ENCODE measurements around the gene DCHS2. TPM values are rescaled to one million over a fixed set of nuclear protein-coding genes. Genes with fewer than 3 reads are reported as not detected.

The DCHS2 gene
- total RNA-seq (2012; rRNA removed): not detected in 2 replicates

GRCh38 chr4:154491341-154492271 is at the start of gene DCHS2:
TSS of gene DCHS2 (minus strand) at chr4:154491799. CDS start at chr4:154491355, 444 bp downstream.
- Histone ChIP-seq H3K9ac (ENCODE audit: low read depth, low read length) (no peak within 1 kb of the TSS), H3K4me3 (ENCODE audit: low read length) (peak within 1 kb of the TSS; percentile 56), H3K9me3 (replicated peaks; ENCODE audit: low read length) (no peaks in the 10 kb centered on the region), H3K36me3 (ENCODE audit: insufficient read depth, low read length) (no peaks in the 10 kb centered on the region), H3K4me2 (ENCODE audit: low read length) (peak within 1 kb of the TSS; percentile 70), H3K4me1 (ENCODE audit: control insufficient read depth, insufficient read depth, low read length) (peaks cover 13% of the 10 kb centered on the region), H3K27me3 (ENCODE audit: control insufficient read depth, insufficient read depth, low read length) (peaks cover 65% of the 10 kb centered on the region)

DNA sequence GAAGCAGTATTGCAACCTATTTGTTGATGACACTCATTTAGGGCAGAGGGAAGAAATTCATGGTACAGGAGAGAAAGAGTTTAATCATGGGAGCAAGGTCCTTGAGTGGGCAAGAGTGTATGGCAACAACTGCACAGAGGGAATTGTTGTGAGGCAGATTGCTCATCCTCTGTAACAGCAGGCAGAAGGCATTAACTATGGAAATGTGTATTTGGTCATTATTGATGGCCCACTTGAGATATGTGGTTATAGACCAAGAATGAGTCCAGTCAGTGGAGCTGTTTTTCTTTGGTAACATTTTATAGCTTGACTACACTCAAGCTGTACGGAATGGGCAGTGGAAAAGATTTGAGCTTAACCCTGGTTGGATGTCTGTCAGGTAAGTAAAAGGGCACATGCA is 42.7 kb upstream of the DCHS2 start:
- H3K4me2 ChIP-seq (ENCODE audit: low read length): no peak overlapping the region
- no peak overlapping the region for H3K4me3 ChIP-seq (ENCODE audit: low read length)
- H3K27me3 ChIP-seq (ENCODE audit: control insufficient read depth, insufficient read depth, low read length): no peaks in the 10 kb centered on the region
- H3K4me1 ChIP-seq (ENCODE audit: control insufficient read depth, insufficient read depth, low read length): no peaks in the 10 kb centered on the region
- peaks cover 32% of the 10 kb centered on the region for H3K36me3 ChIP-seq (ENCODE audit: insufficient read depth, low read length)
- no peak overlapping the region for H3K9ac ChIP-seq (ENCODE audit: low read depth, low read length)
- H3K9me3 ChIP-seq (replicated peaks; ENCODE audit: low read length): no peaks in the 10 kb centered on the region

- no peaks in the 10 kb centered on the region for H3K36me3 ChIP-seq (ENCODE audit: insufficient read depth, low read length)
- no peak overlapping the region for H3K4me2 ChIP-seq (ENCODE audit: low read length)
- no peaks in the 10 kb centered on the region for H3K4me1 ChIP-seq (ENCODE audit: control insufficient read depth, insufficient read depth, low read length)
- H3K9me3 ChIP-seq (replicated peaks; ENCODE audit: low read length): no peaks in the 10 kb centered on the region
- H3K9ac ChIP-seq (ENCODE audit: low read depth, low read length): no peak overlapping the region
- no peak overlapping the region for H3K4me3 ChIP-seq (ENCODE audit: low read length)
- H3K27me3 ChIP-seq (ENCODE audit: control insufficient read depth, insufficient read depth, low read length): no peaks in the 10 kb centered on the region
These were observed 38.3 kb upstream of the DCHS2 start for GRCh38 chr4:154529728-154530519.

GRCh38 chr4:154528869-154529268 is 37.3 kb upstream of the DCHS2 start:
- no peaks in the 10 kb centered on the region for H3K4me1 ChIP-seq (ENCODE audit: control insufficient read depth, insufficient read depth, low read length)
- H3K9me3 ChIP-seq (replicated peaks; ENCODE audit: low read length): no peaks in the 10 kb centered on the region
- H3K36me3 ChIP-seq (ENCODE audit: insufficient read depth, low read length): no peaks in the 10 kb centered on the region
- H3K4me3 ChIP-seq (ENCODE audit: low read length): no peak overlapping the region
- no peaks in the 10 kb centered on the region for H3K27me3 ChIP-seq (ENCODE audit: control insufficient read depth, insufficient read depth, low read length)
- no peak overlapping the region for H3K9ac ChIP-seq (ENCODE audit: low read depth, low read length)
- H3K4me2 ChIP-seq (ENCODE audit: low read length): no peak overlapping the region

DNA sequence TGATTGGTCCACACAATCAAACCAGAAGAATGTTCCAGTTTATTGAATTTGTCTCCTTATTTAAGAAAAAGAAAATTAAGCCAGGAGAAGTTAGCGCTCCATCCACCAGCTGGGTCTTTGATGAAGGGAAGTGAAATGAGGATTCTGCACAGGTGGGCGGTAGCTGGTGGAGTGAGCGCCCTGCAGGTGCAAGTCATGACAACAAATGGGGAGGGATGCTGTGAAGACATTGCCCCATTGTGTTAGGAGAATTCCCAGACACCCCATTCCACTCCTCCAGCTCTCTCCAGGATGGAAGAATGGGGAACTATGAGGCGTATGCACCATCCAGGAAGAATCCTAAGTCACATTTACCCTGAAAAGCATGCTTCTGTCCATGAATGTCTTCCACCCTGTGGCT is 35.7 kb upstream of the DCHS2 start:
- Histone ChIP-seq H3K9me3 (replicated peaks; ENCODE audit: low read length) (no peaks in the 10 kb centered on the region), H3K4me3 (ENCODE audit: low read length) (no peak overlapping the region), H3K4me2 (ENCODE audit: low read length) (no peak overlapping the region), H3K9ac (ENCODE audit: low read depth, low read length) (no peak overlapping the region), H3K27me3 (ENCODE audit: control insufficient read depth, insufficient read depth, low read length) (peaks cover 5% of the 10 kb centered on the region), H3K36me3 (ENCODE audit: insufficient read depth, low read length) (no peaks in the 10 kb centered on the region), H3K4me1 (ENCODE audit: control insufficient read depth, insufficient read depth, low read length) (no peaks in the 10 kb centered on the region)

DNA sequence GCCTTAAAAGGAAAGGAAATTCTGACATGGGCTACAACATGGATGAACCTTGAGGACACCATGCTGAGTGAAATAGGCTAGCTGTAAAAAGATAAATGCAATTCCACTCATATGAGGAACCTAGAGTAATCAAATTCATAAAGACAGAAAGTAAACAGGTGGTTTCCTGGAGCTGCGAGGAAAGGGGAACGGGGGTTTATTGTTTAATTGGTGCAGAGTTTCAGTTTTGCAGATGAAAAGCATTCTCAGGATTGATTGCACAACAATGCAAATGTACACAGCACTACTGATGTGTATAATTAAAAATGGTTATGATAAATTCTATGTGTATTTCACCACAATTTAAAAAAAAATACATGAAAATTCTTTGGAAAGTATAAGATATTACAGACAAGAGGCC is 34.6 kb upstream of the DCHS2 start:
- H3K9ac ChIP-seq (ENCODE audit: low read depth, low read length): no peak overlapping the region
- H3K36me3 ChIP-seq (ENCODE audit: insufficient read depth, low read length): no peaks in the 10 kb centered on the region
- peaks cover 13% of the 10 kb centered on the region for H3K27me3 ChIP-seq (ENCODE audit: control insufficient read depth, insufficient read depth, low read length)
- no peaks in the 10 kb centered on the region for H3K4me1 ChIP-seq (ENCODE audit: control insufficient read depth, insufficient read depth, low read length)
- no peak overlapping the region for H3K4me2 ChIP-seq (ENCODE audit: low read length)
- H3K9me3 ChIP-seq (replicated peaks; ENCODE audit: low read length): no peaks in the 10 kb centered on the region
- H3K4me3 ChIP-seq (ENCODE audit: low read length): no peak overlapping the region

DNA sequence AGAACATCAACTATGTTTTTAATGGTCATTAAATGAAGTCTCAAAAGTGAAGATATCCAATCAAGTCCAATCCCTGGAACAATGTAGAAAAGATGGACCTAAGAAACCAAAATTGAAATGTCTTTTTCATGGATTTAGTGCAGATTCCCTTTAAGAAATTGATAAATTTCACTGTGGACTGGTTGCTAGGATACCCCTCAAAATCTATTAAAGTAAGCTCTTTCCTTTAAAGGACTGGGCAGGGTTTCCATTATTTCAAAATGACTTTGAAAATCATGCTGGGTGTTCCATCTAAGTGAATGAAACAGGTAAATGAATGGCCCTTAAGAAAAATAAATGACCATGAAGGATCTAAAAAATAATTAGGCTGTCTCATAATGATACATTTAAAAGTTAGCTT is 30.0 kb upstream of the DCHS2 start:
- no peaks in the 10 kb centered on the region for H3K4me1 ChIP-seq (ENCODE audit: control insufficient read depth, insufficient read depth, low read length)
- H3K9ac ChIP-seq (ENCODE audit: low read depth, low read length): no peak overlapping the region
- H3K9me3 ChIP-seq (replicated peaks; ENCODE audit: low read length): no peaks in the 10 kb centered on the region
- no peak overlapping the region for H3K4me2 ChIP-seq (ENCODE audit: low read length)
- H3K4me3 ChIP-seq (ENCODE audit: low read length): no peak overlapping the region
- H3K27me3 ChIP-seq (ENCODE audit: control insufficient read depth, insufficient read depth, low read length): peaks cover 33% of the 10 kb centered on the region
- H3K36me3 ChIP-seq (ENCODE audit: insufficient read depth, low read length): no peaks in the 10 kb centered on the region

GRCh38 chr4:154519214-154519613 is 27.6 kb upstream of the DCHS2 start:
- H3K36me3 ChIP-seq (ENCODE audit: insufficient read depth, low read length): no peaks in the 10 kb centered on the region
- no peaks in the 10 kb centered on the region for H3K9me3 ChIP-seq (replicated peaks; ENCODE audit: low read length)
- no peak overlapping the region for H3K4me2 ChIP-seq (ENCODE audit: low read length)
- no peak overlapping the region for H3K4me3 ChIP-seq (ENCODE audit: low read length)
- no peaks in the 10 kb centered on the region for H3K4me1 ChIP-seq (ENCODE audit: control insufficient read depth, insufficient read depth, low read length)
- peaks cover 47% of the 10 kb centered on the region for H3K27me3 ChIP-seq (ENCODE audit: control insufficient read depth, insufficient read depth, low read length)
- no peak overlapping the region for H3K9ac ChIP-seq (ENCODE audit: low read depth, low read length)

DNA sequence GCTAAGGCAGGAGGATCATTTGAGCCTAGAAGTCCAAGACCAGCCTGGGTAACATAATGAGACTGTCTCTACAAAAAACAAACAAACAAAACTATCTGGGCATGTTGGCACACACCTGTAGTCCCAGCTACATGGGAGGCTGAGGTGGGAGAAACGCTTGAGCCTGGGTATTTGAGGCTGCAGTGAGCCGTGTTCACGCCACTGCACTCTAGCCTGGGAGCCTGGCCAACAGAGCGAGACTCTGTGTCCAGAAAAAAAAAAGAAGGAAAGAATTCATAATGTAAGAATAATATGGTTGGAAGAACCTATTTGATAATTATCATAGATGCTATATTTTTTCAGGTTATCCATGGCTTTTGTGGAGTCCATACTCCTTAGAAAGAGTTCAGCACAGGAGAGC is 26.0 kb upstream of the DCHS2 start:
- peaks cover 45% of the 10 kb centered on the region for H3K27me3 ChIP-seq (ENCODE audit: control insufficient read depth, insufficient read depth, low read length)
- H3K4me2 ChIP-seq (ENCODE audit: low read length): no peak overlapping the region
- H3K4me3 ChIP-seq (ENCODE audit: low read length): no peak overlapping the region
- no peaks in the 10 kb centered on the region for H3K9me3 ChIP-seq (replicated peaks; ENCODE audit: low read length)
- no peak overlapping the region for H3K9ac ChIP-seq (ENCODE audit: low read depth, low read length)
- no peaks in the 10 kb centered on the region for H3K36me3 ChIP-seq (ENCODE audit: insufficient read depth, low read length)
- no peaks in the 10 kb centered on the region for H3K4me1 ChIP-seq (ENCODE audit: control insufficient read depth, insufficient read depth, low read length)

DNA sequence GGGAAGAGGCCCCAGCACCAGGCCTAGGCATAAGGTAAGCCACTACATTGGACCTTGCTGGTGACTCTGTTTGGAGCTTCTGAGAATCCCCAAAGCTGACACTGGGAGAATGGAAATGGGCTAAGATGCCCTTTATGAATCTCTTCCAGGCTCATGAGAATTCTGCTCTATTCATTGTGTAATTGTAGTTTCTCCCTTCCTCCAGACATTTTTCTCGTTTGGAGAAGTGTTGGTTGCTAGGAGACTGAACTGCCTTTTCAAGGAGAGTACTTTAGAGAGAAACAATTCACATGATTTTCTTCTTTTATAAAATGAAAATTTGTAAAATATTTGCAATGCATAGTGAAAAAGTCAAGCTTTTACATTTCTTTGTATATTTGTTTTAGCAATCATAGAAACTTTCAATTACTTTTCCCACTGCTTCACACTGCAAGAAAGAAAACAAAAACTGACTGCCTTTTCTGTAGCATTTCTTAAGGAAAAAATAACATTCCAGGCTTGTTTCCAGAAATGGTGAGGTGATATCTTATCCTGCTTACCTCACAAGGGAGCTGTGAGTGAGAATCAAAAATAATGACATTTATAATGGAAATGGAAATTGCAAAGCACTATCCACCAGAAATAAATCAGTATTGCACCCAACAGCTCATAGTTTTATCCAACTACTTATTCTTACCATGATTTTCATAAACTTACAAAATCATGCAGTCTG is 24.9 kb upstream of the DCHS2 start:
- H3K4me1 ChIP-seq (ENCODE audit: control insufficient read depth, insufficient read depth, low read length): no peaks in the 10 kb centered on the region
- H3K4me2 ChIP-seq (ENCODE audit: low read length): no peak overlapping the region
- no peaks in the 10 kb centered on the region for H3K9me3 ChIP-seq (replicated peaks; ENCODE audit: low read length)
- H3K27me3 ChIP-seq (ENCODE audit: control insufficient read depth, insufficient read depth, low read length): peaks cover 34% of the 10 kb centered on the region
- no peak overlapping the region for H3K9ac ChIP-seq (ENCODE audit: low read depth, low read length)
- H3K36me3 ChIP-seq (ENCODE audit: insufficient read depth, low read length): no peaks in the 10 kb centered on the region
- no peak overlapping the region for H3K4me3 ChIP-seq (ENCODE audit: low read length)

DNA sequence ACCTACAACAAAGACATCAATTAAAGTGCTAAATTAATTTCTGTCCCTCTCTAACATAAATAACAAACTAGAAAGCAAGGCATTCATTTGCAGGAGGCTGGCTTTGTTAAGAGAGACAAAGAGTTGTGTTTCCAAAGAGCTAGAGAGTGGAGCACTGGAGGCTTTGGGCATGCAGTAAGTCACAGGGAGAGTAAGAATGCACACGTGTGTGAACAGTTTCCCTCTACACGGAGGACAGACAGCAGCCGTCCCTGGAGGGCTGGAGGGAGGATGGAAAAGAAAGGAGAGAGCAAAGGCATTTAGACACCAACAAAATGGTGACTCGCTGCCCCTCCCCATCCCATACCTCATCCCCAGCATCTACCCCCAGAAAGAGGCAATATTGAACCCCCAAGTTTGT is 20.4 kb upstream of the DCHS2 start:
- H3K27me3 ChIP-seq (ENCODE audit: control insufficient read depth, insufficient read depth, low read length): peaks cover 21% of the 10 kb centered on the region
- H3K4me1 ChIP-seq (ENCODE audit: control insufficient read depth, insufficient read depth, low read length): no peaks in the 10 kb centered on the region
- H3K9me3 ChIP-seq (replicated peaks; ENCODE audit: low read length): no peaks in the 10 kb centered on the region
- no peak overlapping the region for H3K4me2 ChIP-seq (ENCODE audit: low read length)
- no peak overlapping the region for H3K9ac ChIP-seq (ENCODE audit: low read depth, low read length)
- H3K4me3 ChIP-seq (ENCODE audit: low read length): no peak overlapping the region
- H3K36me3 ChIP-seq (ENCODE audit: insufficient read depth, low read length): no peaks in the 10 kb centered on the region

All from skeletal muscle satellite cell (primary cell).